IMR-90 (cell line): ENCODE measurements around the gene TM7SF2. TPM values are rescaled to one million over a fixed set of nuclear protein-coding genes. Genes with fewer than 3 reads are reported as not detected.

Source experiments
- ATAC-seq: fragments of 200-7000 bp; cut with Tn5 transposase; 2 replicates; pipeline ENCODE4 v1.9.1; 2020; ENCODE audit warnings: low read depth, mild to moderate bottlenecking, moderate library complexity
- BruUV-seq: library from RNA; stranded (reverse); fragments of 400-500 nt; replicated peaks from 2 replicates; lab custom pipeline; 2021; lab: Mats Ljungman, UMichigan
- CTCF ChIA-PET: fragments of 300-600 bp; formaldehyde crosslinking; extraction: SDS; loops from one replicate; lab custom pipeline; 2021; ENCODE audit warnings: antibody characterized with exemption; lab: Yijun Ruan, JAX
- POLR2A ChIA-PET: fragments of 300-600 bp; sonication (Branson Sonifier 250); formaldehyde crosslinking; loops from one replicate; lab custom pipeline; 2022; ENCODE audit warnings: antibody characterized with exemption; ENCODE audit not compliant: unreplicated experiment; lab: Charles Lee
- DNase-seq: peaks from one replicate; pipeline ENCODE4 v3.0.0; 2013
- H2AFZ ChIP-seq: replicated peaks from 2 replicates; pipeline ENCODE3; 2013; ENCODE audit warnings: low read length, mild to moderate bottlenecking; ENCODE audit not compliant: poor library complexity
- H2AK5ac ChIP-seq: 2 replicates; pipeline ENCODE4 v1.6.1; 2013; ENCODE audit warnings: low read depth, low read length, inconsistent platforms
- H2AK9ac ChIP-seq: replicated peaks from 2 replicates; pipeline ENCODE3; 2013; ENCODE audit warnings: mild to moderate bottlenecking, low read depth, low read length, moderate library complexity; ENCODE audit not compliant: poor library complexity
- H2BK120ac ChIP-seq: 2 replicates; pipeline ENCODE4 v1.6.1; 2013; ENCODE audit warnings: low read depth, low read length, inconsistent platforms
- H2BK15ac ChIP-seq: 3 replicates; pipeline ENCODE4 v1.6.1; 2013; ENCODE audit warnings: low read depth, low read length, inconsistent platforms
- H2BK20ac ChIP-seq: 2 replicates; pipeline ENCODE4 v1.6.1; 2013; ENCODE audit warnings: low read depth, mild to moderate bottlenecking, inconsistent platforms, low read length, moderate library complexity
- H2BK5ac ChIP-seq: 2 replicates; pipeline ENCODE4 v1.6.1; 2013; ENCODE audit warnings: mild to moderate bottlenecking, low read depth, low read length, inconsistent platforms; ENCODE audit not compliant: poor library complexity, severe bottlenecking
- H3K14ac ChIP-seq: replicated peaks from 2 replicates; pipeline ENCODE4 v1.6.1; 2013; ENCODE audit warnings: low read depth, low read length, inconsistent platforms
- H3K18ac ChIP-seq: 2 replicates; pipeline ENCODE4 v1.6.1; 2013; ENCODE audit warnings: low read depth, low read length, control low read depth
- H3K23ac ChIP-seq: 2 replicates; pipeline ENCODE4 v1.6.1; 2013; ENCODE audit warnings: low read depth, low read length, inconsistent platforms
- H3K27ac ChIP-seq: 2 replicates; pipeline ENCODE4 v1.5.1; 2013; ENCODE audit warnings: mild to moderate bottlenecking, control low read depth, low read length; ENCODE audit not compliant: insufficient read depth
- H3K27me3 ChIP-seq: 2 replicates; pipeline ENCODE4 v1.6.1; 2013; ENCODE audit warnings: low read length; ENCODE audit not compliant: control insufficient read depth, insufficient read depth
- H3K36me3 ChIP-seq: 2 replicates; pipeline ENCODE4 v1.6.1; 2013; ENCODE audit warnings: low read length, mixed read lengths; ENCODE audit not compliant: control insufficient read depth, insufficient read depth
- H3K4ac ChIP-seq: 2 replicates; pipeline ENCODE4 v1.6.1; 2013; ENCODE audit warnings: low read depth, low read length, inconsistent platforms
- H3K4me1 ChIP-seq: 2 replicates; pipeline ENCODE4 v1.6.1; 2013; ENCODE audit warnings: low read length, mixed read lengths; ENCODE audit not compliant: control insufficient read depth, insufficient read depth
- H3K4me2 ChIP-seq: 2 replicates; pipeline ENCODE4 v1.6.1; 2013; ENCODE audit warnings: low read depth, mild to moderate bottlenecking, control low read depth, low read length, moderate library complexity
- H3K4me3 ChIP-seq: 2 replicates; pipeline ENCODE4 v1.5.1; 2013; ENCODE audit warnings: low read depth, mild to moderate bottlenecking, control low read depth, low read length, moderate library complexity; ENCODE audit not compliant: insufficient read depth
- H3K56ac ChIP-seq: 2 replicates; pipeline ENCODE4 v1.6.1; 2013; ENCODE audit warnings: low read length, inconsistent platforms; ENCODE audit not compliant: insufficient read depth; ENCODE audit errors: extremely low read depth
- H3K79me1 ChIP-seq, 2 experiments: 2 replicates each; pipeline ENCODE4 v1.6.1; 2013; ENCODE audit warnings: low read length in 2 of 2, inconsistent platforms in 1 of 2, low read depth in 1 of 2
- H3K9ac ChIP-seq: 2 replicates; pipeline ENCODE4 v1.6.1; 2013; ENCODE audit warnings: low read depth, low read length, control low read depth
- H3K9me1 ChIP-seq: 2 replicates; pipeline ENCODE4 v1.6.1; 2013; ENCODE audit warnings: low read length, inconsistent platforms; ENCODE audit not compliant: insufficient read depth
- H3K9me3 ChIP-seq: 2 replicates; pipeline ENCODE4 v1.6.1; 2013; ENCODE audit warnings: low read length; ENCODE audit not compliant: control insufficient read depth, insufficient read depth
- H4K20me1 ChIP-seq: 2 replicates; pipeline ENCODE4 v1.6.1; 2013; ENCODE audit warnings: low read length, inconsistent platforms; ENCODE audit not compliant: insufficient read depth
- H4K5ac ChIP-seq: 2 replicates; pipeline ENCODE4 v1.6.1; 2013; ENCODE audit warnings: mild to moderate bottlenecking, low read depth, low read length, control low read depth
- H4K8ac ChIP-seq, 2 experiments: 2 replicates each; pipeline ENCODE4 v1.6.1; 2013; ENCODE audit warnings: low read depth in 2 of 2, low read length in 2 of 2, control low read depth in 1 of 2, inconsistent platforms in 1 of 2
- H4K91ac ChIP-seq: 2 replicates; pipeline ENCODE4 v1.6.1; 2013; ENCODE audit warnings: low read depth, low read length, inconsistent platforms; ENCODE audit not compliant: insufficient read depth
- BHLHE40 ChIP-seq: fragments of 150-350 bp; IDR thresholded peaks from 2 replicates; pipeline ENCODE4 v1.6.1; 2016; ENCODE audit warnings: mild to moderate bottlenecking, low read depth, low read length
- CTCF ChIP-seq: conservative IDR thresholded peaks from 2 replicates; pipeline ENCODE4 v1.5.1; 2012; ENCODE audit warnings: mild to moderate bottlenecking, low read depth, low read length, improper control_type of control experiment
- FOS ChIP-seq: fragments of 150-350 bp; IDR thresholded peaks from 2 replicates; pipeline ENCODE4 v1.6.1; 2016; ENCODE audit warnings: low read depth, low read length
- MAFK ChIP-seq: IDR thresholded peaks from 2 replicates; pipeline ENCODE4 v1.6.1; 2012; ENCODE audit warnings: low read depth, low read length, improper control_type of control experiment
- MAZ ChIP-seq: IDR thresholded peaks from 2 replicates; pipeline ENCODE4 v1.6.1; 2012; ENCODE audit warnings: low read depth, mild to moderate bottlenecking, low read length, improper control_type of control experiment, moderate library complexity, borderline replicate concordance
- MXI1 ChIP-seq: IDR thresholded peaks from 2 replicates; pipeline ENCODE4 v1.6.1; 2012; ENCODE audit warnings: low read depth, mild to moderate bottlenecking, low read length, moderate library complexity, borderline replicate concordance
- NFE2L2 ChIP-seq: fragments of 150-350 bp; IDR thresholded peaks from 2 replicates; pipeline ENCODE4 v1.6.1; 2016; ENCODE audit warnings: low read depth, mild to moderate bottlenecking, low read length
- RAD21 ChIP-seq: IDR thresholded peaks from 2 replicates; pipeline ENCODE4 v1.6.1; 2012; ENCODE audit warnings: low read length, improper control_type of control experiment
- RFX5 ChIP-seq: IDR thresholded peaks from 2 replicates; pipeline ENCODE4 v1.8.0; 2012; ENCODE audit warnings: low read depth, mild to moderate bottlenecking, low read length, moderate library complexity
- SMC3 ChIP-seq: fragments of 150-350 bp; IDR thresholded peaks from 2 replicates; pipeline ENCODE4 v1.6.1; 2016; ENCODE audit warnings: low read depth, mild to moderate bottlenecking, antibody characterized with exemption, low read length, moderate library complexity
- WGBS, 2 experiments: methylation state at CpG; one replicate each; pipeline versions ENCODE4 v1.1.5 to v1.1.7; 2013; ENCODE audit warnings: missing lambda C conversion rate in 2 of 2; ENCODE audit not compliant: insufficient read length in 1 of 2; ENCODE audit errors: extremely low coverage in 2 of 2; 5-methylcytosine and 5-hydroxymethylcytosine counted together
- dilution Hi-C: fragments of 300-500 bp; cut with HindIII; formaldehyde crosslinking; loops from one replicate; pipeline ENCODE4 v1.14.3; 2018; ENCODE audit warnings: low sequenced_read_pairs; ENCODE audit not compliant: unreplicated experiment
- in situ Hi-C: fragments of 300-500 bp; cut with MboI; formaldehyde crosslinking; loops from 3 replicates; pipeline ENCODE4 v1.14.3; 2019; ENCODE audit warnings: low sequenced_read_pairs, inconsistent platforms, mixed read lengths
- intact Hi-C: fragments of 100-400 bp; cut with micrococcal nuclease; formaldehyde crosslinking; loops from 2 replicates; pipeline ENCODE4 v1.10.0; 2022
- polyA plus RNA-seq, 3 experiments: library from polyadenylated mRNA; depleted of rRNA; stranded (reverse); fragments of >200 nt; gene quantifications; 2 replicates each; pipeline ENCODE4 v1.2.3, GENCODE V29; 2012; ENCODE audit warnings: low replicate concordance in 1 of 3
- total RNA-seq: library from RNA; depleted of rRNA; stranded (reverse); fragments of >200 nt; gene quantifications from 2 replicates; pipeline ENCODE4 v1.2.3, GENCODE V29; 2012
- TF ChIP-seq, protein P1 (sequence below): fragments of 150-350 bp; IDR thresholded peaks from 2 replicates; pipeline ENCODE4 v1.6.1; 2016; ENCODE audit warnings: low read depth, mild to moderate bottlenecking, low read length, moderate library complexity, borderline replicate concordance
- TF ChIP-seq, protein P2 (sequence below): fragments of 150-350 bp; IDR thresholded peaks from 2 replicates; pipeline ENCODE4 v1.6.1; 2017; ENCODE audit warnings: mild to moderate bottlenecking, antibody characterized with exemption, low read length, low read depth

The TM7SF2 gene
- total and polyA plus RNA-seq, 2 of the 4 experiments (the other 2 are of a cell fraction): 5.7 to 7.6 TPM

- Histone ChIP-seq H4K5ac (peak within 1 kb of the TSS; percentile 50), H3K18ac (no peak within 1 kb of the TSS), H2BK120ac (no peak within 1 kb of the TSS), H3K4ac (peak within 1 kb of the TSS; percentile 86), H3K9ac (peak within 1 kb of the TSS; percentile 61), H4K20me1 (no peaks in the 10 kb centered on the region), H3K79me1 (peaks cover 19 to 52% of the 10 kb centered on the region in 2 experiments), H2AFZ (peak within 1 kb of the TSS; percentile 95), H3K27ac (peak within 1 kb of the TSS; percentile 47), H3K9me3 (no peaks in the 10 kb centered on the region), H3K9me1 (0 out of 2 replicates have a peak, but pooled peaks cover 2% of the 10 kb centered on the region), H2BK15ac (no peak within 1 kb of the TSS), H3K4me2 (peak within 1 kb of the TSS; percentile 63), H4K91ac (peak within 1 kb of the TSS; percentile 65), H3K4me3 (peak within 1 kb of the TSS; percentile 69), H3K36me3 (peaks cover 19% of the 10 kb centered on the region), H2AK5ac (peak within 1 kb of the TSS; percentile 87), H2AK9ac (peak within 1 kb of the TSS; percentile 93), H4K8ac (peak within 1 kb of the TSS; percentile 37 to 99), H3K14ac (peak within 1 kb of the TSS; percentile 79), H3K27me3 (no peaks in the 10 kb centered on the region), H3K4me1 (peaks cover 14% of the 10 kb centered on the region), H3K23ac (no peak within 1 kb of the TSS), H2BK5ac (peak within 1 kb of the TSS; percentile 19), H3K56ac (no peak within 1 kb of the TSS), H2BK20ac (no peak within 1 kb of the TSS)
- WGBS, 2 experiments: 0% methylated on average over 45 of the region's 89 CpGs; no CpG with 5 or more reads in 1 of the 2 experiments
- CTCF ChIA-PET: interaction anchor here (0.7 kb wide), 2 partner anchors 24 to 180 kb away, joined by 3 read pairs; no protein-coding TSS in a partner anchor
- peak; percentile 98 for DNase-seq
- ATAC-seq: peak; percentile 78
- intact Hi-C loops (loop anchor here (2.0 kb wide), 1 partner anchor 105 kb away; no protein-coding TSS in a partner anchor), dilution Hi-C loops (no loop called here), in situ Hi-C loops (no loop called here)
- no TSS peak for BruUV-seq
- POLR2A ChIA-PET: interaction anchor here (0.6 to 1.6 kb wide), 2 partner anchors 64 to 158 kb away, joined by 5 to 20 read pairs; partner anchors contain the start of gene CAPN1
- TF ChIP-seq, protein P1, sequence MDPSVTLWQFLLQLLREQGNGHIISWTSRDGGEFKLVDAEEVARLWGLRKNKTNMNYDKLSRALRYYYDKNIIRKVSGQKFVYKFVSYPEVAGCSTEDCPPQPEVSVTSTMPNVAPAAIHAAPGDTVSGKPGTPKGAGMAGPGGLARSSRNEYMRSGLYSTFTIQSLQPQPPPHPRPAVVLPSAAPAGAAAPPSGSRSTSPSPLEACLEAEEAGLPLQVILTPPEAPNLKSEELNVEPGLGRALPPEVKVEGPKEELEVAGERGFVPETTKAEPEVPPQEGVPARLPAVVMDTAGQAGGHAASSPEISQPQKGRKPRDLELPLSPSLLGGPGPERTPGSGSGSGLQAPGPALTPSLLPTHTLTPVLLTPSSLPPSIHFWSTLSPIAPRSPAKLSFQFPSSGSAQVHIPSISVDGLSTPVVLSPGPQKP: no peak
- peak; percentile 90 for TF ChIP-seq RAD21
- TF ChIP-seq NFE2L2: no peak
- TF ChIP-seq SMC3: peak; percentile 70
- peak; percentile 98 for TF ChIP-seq CTCF
- TF ChIP-seq MXI1: peak; percentile 87; the same call in 1 of the 2 replicates
- peak; percentile 83; the same call in 1 of the 2 replicates for TF ChIP-seq MAZ
- 0 out of 2 replicates have a peak, but pooled peaks have one; percentile 8 for TF ChIP-seq MAFK
- no peak for TF ChIP-seq FOS
- TF ChIP-seq BHLHE40: 0 out of 2 replicates have a peak, but pooled peaks have one; percentile 31
- TF ChIP-seq RFX5: 0 out of 2 replicates have a peak, but pooled peaks have one; percentile 15
- TF ChIP-seq, protein P2, sequence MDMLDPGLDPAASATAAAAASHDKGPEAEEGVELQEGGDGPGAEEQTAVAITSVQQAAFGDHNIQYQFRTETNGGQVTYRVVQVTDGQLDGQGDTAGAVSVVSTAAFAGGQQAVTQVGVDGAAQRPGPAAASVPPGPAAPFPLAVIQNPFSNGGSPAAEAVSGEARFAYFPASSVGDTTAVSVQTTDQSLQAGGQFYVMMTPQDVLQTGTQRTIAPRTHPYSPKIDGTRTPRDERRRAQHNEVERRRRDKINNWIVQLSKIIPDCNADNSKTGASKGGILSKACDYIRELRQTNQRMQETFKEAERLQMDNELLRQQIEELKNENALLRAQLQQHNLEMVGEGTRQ: no peak
These were observed 5.8 kb downstream of the TM7SF2 start, which contains the start of gene ZNHIT2 for GRCh38 chr11:65117206-65118096. Gene ZNHIT2 (minus strand): TSS chr11:65117701. CDS start chr11:65117653, 48 bp downstream.
